Brain microvascular endothelial cell (primary cell): ENCODE results near the gene DNM1.
A peak's percentile ranks its signal among the peaks of the same experiment; 100 is the strongest.
"Not testable (repeated sequence)": the region's sequence is repeated elsewhere in the genome, so short reads cannot be mapped to it uniquely, and the experiment has no call there.

Experiments
- DNase-seq: peaks from one replicate; pipeline ENCODE4 v3.0.0-alpha.2; 2020
- H3K27ac ChIP-seq: fragments of 250-450 bp; sonication (Bioruptor Pico); 2 replicates; pipeline ENCODE4 v1.5.1; 2020; ENCODE audit warnings: mild to moderate bottlenecking, moderate library complexity
- H3K27me3 ChIP-seq: fragments of 250-450 bp; sonication (Bioruptor Pico); replicated peaks from 2 replicates; pipeline ENCODE4 v1.5.1; 2020; ENCODE audit warnings: mild to moderate bottlenecking
- H3K36me3 ChIP-seq: fragments of 250-450 bp; sonication (Bioruptor Pico); replicated peaks from 2 replicates; pipeline ENCODE4 v1.5.1; 2020; ENCODE audit warnings: mild to moderate bottlenecking
- H3K4me3 ChIP-seq: 2 replicates; pipeline ENCODE4 v1.5.1; 2011; ENCODE audit warnings: low read depth, mild to moderate bottlenecking, control low read depth, low read length, moderate library complexity
- in situ Hi-C: cut with HindIII; loops from 2 replicates; pipeline ENCODE4 v1.10.0; 2017; ENCODE audit warnings: low sequenced_read_pairs, low pct_ligation_motif_present
- TF ChIP-seq, protein P1 (sequence below): IDR thresholded peaks from 2 replicates; pipeline ENCODE4 v1.5.1; 2011; ENCODE audit warnings: low read depth, mild to moderate bottlenecking, moderate library complexity, low read length, control low read depth, inconsistent platforms; ENCODE audit errors: missing control alignments

The DNM1 gene

DNA sequence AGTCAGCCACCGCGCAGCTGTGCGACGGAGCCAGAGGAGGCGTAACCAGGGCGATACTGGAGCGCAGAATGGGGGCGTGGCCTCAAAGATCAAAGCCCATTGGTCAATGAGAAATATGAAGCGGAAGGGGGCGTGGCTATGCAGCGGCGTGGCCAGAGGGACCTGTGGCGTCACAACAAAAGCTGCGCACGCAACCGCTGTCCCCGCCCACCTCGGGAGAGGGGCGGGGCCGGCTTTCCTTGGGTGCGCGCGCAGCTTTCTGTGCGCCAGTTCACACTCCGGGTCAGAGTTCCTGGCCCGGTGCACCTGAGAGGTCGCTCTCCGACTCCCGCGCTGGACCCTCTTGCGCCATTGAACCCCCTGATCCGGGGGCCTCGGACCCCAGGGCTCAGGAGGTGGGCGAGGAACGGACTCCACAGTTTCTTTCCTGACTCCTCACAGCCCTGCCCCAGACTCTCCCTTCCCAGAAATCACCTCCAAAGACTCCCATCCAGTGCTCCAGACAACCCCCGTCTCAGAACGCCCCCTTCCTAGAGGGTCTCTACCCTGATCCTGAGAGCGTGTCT is 72.9 kb downstream of the DNM1 start, which contains the start of gene SWI5:
TSS of gene SWI5 (plus strand) at position 269 of the 566 bp plus-strand sequence.
- Histone ChIP-seq H3K4me3 (peak within 1 kb of the TSS; percentile 95), H3K27ac (peak within 1 kb of the TSS; percentile 98), H3K27me3 (no peaks in the 10 kb centered on the region), H3K36me3 (peaks cover 28% of the 10 kb centered on the region)
- DNase-seq, result peak; percentile 99
- in situ Hi-C loops, result no loop called here
- TF ChIP-seq, protein P1, sequence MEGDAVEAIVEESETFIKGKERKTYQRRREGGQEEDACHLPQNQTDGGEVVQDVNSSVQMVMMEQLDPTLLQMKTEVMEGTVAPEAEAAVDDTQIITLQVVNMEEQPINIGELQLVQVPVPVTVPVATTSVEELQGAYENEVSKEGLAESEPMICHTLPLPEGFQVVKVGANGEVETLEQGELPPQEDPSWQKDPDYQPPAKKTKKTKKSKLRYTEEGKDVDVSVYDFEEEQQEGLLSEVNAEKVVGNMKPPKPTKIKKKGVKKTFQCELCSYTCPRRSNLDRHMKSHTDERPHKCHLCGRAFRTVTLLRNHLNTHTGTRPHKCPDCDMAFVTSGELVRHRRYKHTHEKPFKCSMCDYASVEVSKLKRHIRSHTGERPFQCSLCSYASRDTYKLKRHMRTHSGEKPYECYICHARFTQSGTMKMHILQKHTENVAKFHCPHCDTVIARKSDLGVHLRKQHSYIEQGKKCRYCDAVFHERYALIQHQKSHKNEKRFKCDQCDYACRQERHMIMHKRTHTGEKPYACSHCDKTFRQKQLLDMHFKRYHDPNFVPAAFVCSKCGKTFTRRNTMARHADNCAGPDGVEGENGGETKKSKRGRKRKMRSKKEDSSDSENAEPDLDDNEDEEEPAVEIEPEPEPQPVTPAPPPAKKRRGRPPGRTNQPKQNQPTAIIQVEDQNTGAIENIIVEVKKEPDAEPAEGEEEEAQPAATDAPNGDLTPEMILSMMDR, result no peak

GRCh38 chr9:128276574-128277270 is 73.5 kb downstream of the DNM1 start:
- Histone ChIP-seq H3K27me3 (no peaks in the 10 kb centered on the region), H3K4me3 (peak overlapping the region; percentile 95), H3K36me3 (peaks cover 22% of the 10 kb centered on the region), H3K27ac (peak overlapping the region; percentile 40)
- in situ Hi-C loops, result no loop called here
- TF ChIP-seq, protein P1, result no peak
- no peak for DNase-seq

DNA sequence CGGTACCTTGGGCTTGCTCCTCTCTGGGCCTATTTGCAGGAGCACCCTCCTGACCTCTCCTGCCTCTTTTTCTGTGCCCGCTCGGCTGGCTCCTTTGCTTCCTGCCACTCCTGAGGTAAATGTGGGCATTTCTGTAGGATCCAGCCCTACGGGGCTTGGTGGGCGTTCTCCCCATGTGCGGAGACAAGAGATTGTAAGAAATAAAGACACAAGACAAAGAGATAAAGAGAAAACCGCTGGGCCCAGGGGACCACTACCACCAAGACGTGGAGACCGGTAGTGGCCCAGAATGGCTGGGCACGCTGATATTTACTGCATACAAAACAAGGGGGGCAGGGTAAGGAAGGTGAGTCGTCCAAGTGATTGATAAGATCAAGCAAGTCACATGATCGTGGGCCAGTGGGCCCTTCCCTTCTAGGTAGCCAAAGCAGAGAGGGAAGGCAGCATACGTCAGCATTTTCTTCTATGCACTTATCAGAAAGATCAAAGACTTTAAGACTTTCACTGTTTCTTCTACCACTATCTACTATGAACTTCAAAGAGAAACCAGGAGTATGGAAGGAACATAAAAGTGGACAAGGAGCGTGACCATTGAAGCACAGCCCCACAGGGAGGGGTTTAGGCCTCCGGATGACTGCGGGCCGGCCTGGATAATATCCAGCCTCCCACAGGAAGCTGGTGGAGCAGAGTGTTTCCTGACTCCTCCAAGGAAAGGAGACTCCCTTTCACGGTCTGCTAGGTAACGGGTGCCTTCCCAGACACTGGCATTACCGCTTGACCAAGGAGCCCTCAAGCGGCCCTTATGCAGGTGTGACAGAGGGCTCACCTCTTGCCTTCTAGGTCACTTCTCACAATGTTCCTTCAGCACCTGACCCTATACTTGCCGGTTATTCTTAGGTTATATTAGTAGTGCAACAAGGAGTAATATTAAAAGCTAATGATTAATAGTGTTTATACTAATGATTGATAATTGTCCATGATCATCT is 76.2 kb downstream of the DNM1 start:
- H3K27ac ChIP-seq, H3K27me3 ChIP-seq, H3K36me3 ChIP-seq, H3K4me3 ChIP-seq, in situ Hi-C loops, DNase-seq: not testable (repeated sequence)

DNA sequence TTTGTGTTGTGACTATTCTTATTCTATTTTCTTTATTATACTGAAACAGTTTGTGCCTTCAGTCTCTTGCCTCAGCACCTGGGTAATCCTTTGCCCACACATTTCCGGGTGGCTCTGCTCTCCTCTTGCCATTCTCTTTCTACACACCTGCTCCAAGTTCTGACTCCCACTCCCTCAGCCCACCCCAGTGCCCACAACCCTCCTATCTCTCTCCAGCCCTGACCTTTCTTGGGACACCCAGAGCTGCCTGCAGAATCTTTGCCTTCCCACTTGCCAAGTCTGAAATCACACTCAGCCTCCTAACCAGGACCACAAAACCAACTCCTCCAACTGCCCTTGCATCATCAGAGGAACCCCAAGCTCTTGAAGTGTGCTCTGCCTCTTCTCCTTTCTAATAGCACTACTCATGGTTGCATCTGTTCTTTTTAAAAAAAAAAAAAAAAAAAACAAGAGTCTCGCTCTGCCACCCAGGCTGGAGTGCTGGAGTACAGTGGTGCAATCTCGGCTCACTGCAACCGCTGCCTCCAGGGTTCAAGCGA is 77.0 kb downstream of the DNM1 start:
- TF ChIP-seq, protein P1, result no peak
- in situ Hi-C loops, result no loop called here
- no peak overlapping the region for H3K4me3 ChIP-seq
- no peaks in the 10 kb centered on the region for H3K27me3 ChIP-seq
- peaks cover 2% of the 10 kb centered on the region for H3K36me3 ChIP-seq
- DNase-seq, result no peak
- H3K27ac ChIP-seq, result no peak overlapping the region

GRCh38 chr9:128282500-128282899 is 79.3 kb downstream of the DNM1 start:
- TF ChIP-seq, protein P1, result no peak
- Histone ChIP-seq H3K36me3 (peaks cover 8% of the 10 kb centered on the region), H3K27me3 (no peaks in the 10 kb centered on the region), H3K4me3 (no peak overlapping the region), H3K27ac (peak overlapping the region; percentile 41)
- peak; percentile 73 for DNase-seq
- in situ Hi-C loops, result no loop called here
